Naive B cell (primary cell): Measurements from ENCODE around the gene TRAPPC2L. TPM values are rescaled to one million over a fixed set of nuclear protein-coding genes. Genes with fewer than 3 reads are reported as not detected.
"Not testable (repeated sequence)": the region's sequence is repeated elsewhere in the genome, so short reads cannot be mapped to it uniquely, and the experiment has no call there.

Source experiments
- ATAC-seq, 2 donors: fragments of 150-1000 bp; cut with Tn5 transposase; 2 replicates each; pipeline ENCODE4 v1.10.0; 2021; ENCODE audit warnings: low read depth in 2 of 2, mild to moderate bottlenecking in 2 of 2, moderate library complexity in 2 of 2
- DNase-seq: peaks from one replicate; pipeline ENCODE4 v3.0.0; 2022
- H3K27ac Mint-ChIP-seq, 6 donors: one replicate each; pipeline ENCODE4 v1.8.0; 2020 to 2022; ENCODE audit warnings: mild to moderate bottlenecking in 6 of 6, mixed read lengths in 6 of 6, moderate library complexity in 5 of 6, inconsistent platforms in 2 of 6
- H3K27me3 Mint-ChIP-seq, 3 donors: one replicate each; pipeline ENCODE4 v1.8.0; 2021 to 2022; ENCODE audit warnings: mixed read lengths in 3 of 3, mild to moderate bottlenecking in 1 of 3
- H3K36me3 Mint-ChIP-seq, 2 donors: one replicate each; pipeline ENCODE4 v1.8.0; 2020 to 2022; ENCODE audit warnings: mixed read lengths in 2 of 2, inconsistent platforms in 1 of 2, mild to moderate bottlenecking in 1 of 2
- H3K4me1 Mint-ChIP-seq, 3 donors: one replicate each; pipeline ENCODE4 v1.8.0; 2020 to 2022; ENCODE audit warnings: mixed read lengths in 3 of 3, inconsistent platforms in 1 of 3, mild to moderate bottlenecking in 1 of 3, moderate library complexity in 1 of 3
- H3K4me3 Mint-ChIP-seq, 8 donors: one replicate each; pipeline ENCODE4 v1.8.0; 2020 to 2022; ENCODE audit warnings: mild to moderate bottlenecking in 8 of 8, mixed read lengths in 8 of 8, moderate library complexity in 8 of 8, inconsistent platforms in 2 of 8
- H3K9me3 Mint-ChIP-seq, 7 donors: one replicate each; pipeline ENCODE4 v1.8.0; 2020 to 2022; ENCODE audit warnings: mixed read lengths in 7 of 7, mild to moderate bottlenecking in 5 of 7, inconsistent platforms in 2 of 7, moderate library complexity in 1 of 7
- polyA plus RNA-seq, 6 donors: library from polyadenylated mRNA; unstranded; fragments of 300-500 nt; fragmentation: Illumina TruSeq; gene quantifications; one replicate each; pipeline ENCODE4 v1.2.3, GENCODE V29; 2021; ENCODE audit warnings: low read depth in 6 of 6

TRAPPC2L gene
- polyA plus RNA-seq, 6 donors from 2014 or later: 87.3 to 100 (median 90.9) TPM

GRCh38 chr16:88813269-88814143 is 43.4 kb upstream of the TRAPPC2L start:
- Mint-ChIP-seq H3K4me3 (peak overlapping the region in 4 of 8 donors; percentile 2 to 82 (median 66)), H3K36me3 (no peaks in the 10 kb centered on the region), H3K9me3 (no peaks in the 10 kb centered on the region), H3K4me1 (peaks cover 12 to 35% (median 14%) of the 10 kb centered on the region in 3 donors), H3K27ac (no peak overlapping the region), H3K27me3 (no peaks in the 10 kb centered on the region)
- DNase-seq (no peak), ATAC-seq (no peak)

DNA sequence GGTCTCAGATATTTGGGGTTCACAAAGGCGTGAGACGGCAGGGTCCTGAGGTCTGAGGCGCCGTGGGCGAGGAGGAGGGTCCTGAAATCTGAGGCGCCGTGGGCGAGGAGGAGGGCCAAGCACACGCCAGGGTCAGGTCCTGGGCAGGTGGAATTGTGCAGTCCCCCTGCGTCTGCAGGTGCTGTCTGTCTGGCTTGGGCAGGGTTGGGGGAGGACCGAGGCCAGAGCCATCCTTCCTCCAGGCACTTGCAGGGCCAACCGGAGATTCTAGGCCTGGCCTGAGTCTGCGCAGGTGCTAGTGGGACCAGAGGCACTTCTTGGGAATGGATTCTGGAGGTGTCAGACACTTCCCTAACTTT is 42.8 kb upstream of the TRAPPC2L start:
- no peak for DNase-seq
- Mint-ChIP-seq H3K27ac (no peak overlapping the region), H3K4me3 (peak overlapping the region in 2 of 8 donors; percentile 56 to 82), H3K36me3 (no peaks in the 10 kb centered on the region), H3K27me3 (no peaks in the 10 kb centered on the region), H3K9me3 (no peaks in the 10 kb centered on the region), H3K4me1 (peaks cover 12 to 34% (median 14%) of the 10 kb centered on the region in 3 donors)
- no peak for ATAC-seq

DNA sequence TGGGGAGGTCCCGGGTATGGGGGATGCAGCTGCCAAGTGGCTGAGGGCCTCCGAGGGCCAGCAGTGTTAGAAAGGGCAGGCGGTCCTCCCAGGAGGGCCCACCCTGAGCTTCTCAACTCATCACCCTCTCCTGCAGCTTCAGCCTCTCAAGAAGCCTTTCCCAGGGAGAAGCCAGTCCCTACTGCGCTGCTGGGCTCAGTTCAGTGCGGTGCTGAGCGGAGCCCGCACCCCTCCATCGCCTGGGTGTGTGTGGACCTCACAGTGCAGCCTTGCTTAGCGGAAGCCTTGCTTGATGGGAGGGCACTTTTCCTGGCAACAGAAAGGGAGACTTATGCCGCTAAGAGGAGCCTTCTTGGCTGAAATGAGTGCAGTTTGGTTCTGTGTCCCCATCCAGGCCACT is 41.7 kb upstream of the TRAPPC2L start:
- H3K4me1 Mint-ChIP-seq: peaks cover 8 to 23% (median 11%) of the 10 kb centered on the region in 3 donors
- H3K9me3 Mint-ChIP-seq: no peaks in the 10 kb centered on the region
- DNase-seq: no peak
- no peaks in the 10 kb centered on the region for H3K36me3 Mint-ChIP-seq
- no peak overlapping the region for H3K4me3 Mint-ChIP-seq
- no peak overlapping the region for H3K27ac Mint-ChIP-seq
- ATAC-seq: no peak
- H3K27me3 Mint-ChIP-seq: no peaks in the 10 kb centered on the region

DNA sequence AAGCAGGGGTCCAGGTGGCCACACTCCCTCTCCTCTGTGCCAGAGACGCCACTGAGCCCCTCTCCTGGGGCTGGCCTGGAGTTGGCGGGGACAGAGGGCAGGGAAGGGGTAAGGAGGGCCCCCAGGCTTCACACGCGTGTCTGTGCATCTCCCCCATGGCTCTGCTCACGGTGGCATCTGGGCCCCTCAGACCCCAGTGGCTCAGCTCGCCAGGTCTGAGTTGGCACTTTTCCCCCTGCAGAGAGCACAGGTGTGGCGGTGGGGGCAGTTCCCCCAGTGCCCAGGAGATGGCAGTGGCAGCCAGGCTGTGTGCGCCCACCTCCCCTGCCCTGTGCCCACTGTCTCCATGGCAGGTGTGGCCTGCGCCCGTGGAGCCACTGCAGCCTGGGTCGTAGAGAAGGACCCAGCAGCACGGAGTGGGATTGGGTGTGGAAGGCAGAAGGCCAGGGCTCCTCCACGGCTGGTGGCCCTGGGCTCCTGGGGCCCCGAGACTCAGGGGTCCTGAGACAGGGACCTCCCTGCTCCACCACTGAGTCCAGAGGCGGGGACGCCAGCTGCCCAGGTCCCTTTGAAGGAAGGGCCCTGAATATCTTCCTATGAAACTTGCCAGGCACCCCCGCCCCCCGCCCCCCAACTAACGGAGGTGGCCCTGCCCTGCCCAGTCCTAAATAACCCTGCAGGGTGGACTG is 40.9 kb upstream of the TRAPPC2L start:
- no peaks in the 10 kb centered on the region for H3K27me3 Mint-ChIP-seq
- ATAC-seq (peak; percentile 13 to 20), DNase-seq (peak; percentile 70)
- H3K9me3 Mint-ChIP-seq: no peaks in the 10 kb centered on the region
- H3K4me3 Mint-ChIP-seq: peak overlapping the region in 1 of 8 donors; percentile 35
- no peak overlapping the region for H3K27ac Mint-ChIP-seq
- peaks cover 2 to 15% (median 7%) of the 10 kb centered on the region in 3 donors for H3K4me1 Mint-ChIP-seq
- no peaks in the 10 kb centered on the region for H3K36me3 Mint-ChIP-seq

DNA sequence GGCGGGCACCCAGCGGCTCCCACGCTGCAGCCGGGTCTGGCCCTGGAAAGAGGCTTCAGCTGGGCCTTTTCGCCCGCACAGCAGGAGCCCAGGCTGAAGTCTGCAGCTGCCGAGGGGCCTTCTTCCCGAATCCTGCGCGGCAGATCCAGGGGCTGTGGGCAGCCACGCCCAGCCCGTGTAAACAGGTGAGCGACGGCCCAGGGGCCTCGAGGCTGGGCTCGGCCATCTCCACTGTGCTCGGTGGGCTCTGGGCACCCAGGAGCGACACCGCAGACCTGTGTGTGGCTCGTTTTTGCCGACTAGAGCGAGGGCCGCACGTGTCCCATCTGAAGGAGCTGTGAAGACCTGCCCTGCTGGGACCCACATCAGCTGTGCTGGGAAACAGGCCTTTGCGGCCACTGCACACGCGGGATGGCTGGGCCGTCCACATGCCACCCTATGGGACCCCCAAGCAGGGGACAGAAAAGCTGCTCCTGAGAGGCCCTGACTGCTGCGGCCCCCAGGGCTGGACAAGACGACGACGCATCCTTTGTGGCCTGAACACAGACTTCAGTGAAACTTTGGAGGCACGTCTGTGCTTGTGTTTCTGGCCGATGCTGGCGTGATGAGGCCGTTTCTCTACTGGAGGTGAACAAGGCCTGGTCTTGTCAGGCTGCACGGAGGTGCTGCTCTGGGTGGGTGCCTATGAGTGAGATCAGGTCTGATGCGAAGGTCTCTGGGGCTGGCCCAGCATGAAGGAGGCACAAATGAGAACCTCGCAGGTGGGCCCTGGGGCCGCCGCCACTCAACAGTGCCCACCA is 40.0 kb upstream of the TRAPPC2L start:
- DNase-seq (no peak), ATAC-seq (no peak)
- H3K9me3 Mint-ChIP-seq: no peaks in the 10 kb centered on the region
- no peaks in the 10 kb centered on the region for H3K36me3 Mint-ChIP-seq
- H3K4me1 Mint-ChIP-seq: peaks cover under 1 to 8% (median 2%) of the 10 kb centered on the region in 3 donors
- H3K27ac Mint-ChIP-seq: no peak overlapping the region
- peak overlapping the region in 1 of 8 donors; percentile 21 for H3K4me3 Mint-ChIP-seq
- no peaks in the 10 kb centered on the region for H3K27me3 Mint-ChIP-seq

DNA sequence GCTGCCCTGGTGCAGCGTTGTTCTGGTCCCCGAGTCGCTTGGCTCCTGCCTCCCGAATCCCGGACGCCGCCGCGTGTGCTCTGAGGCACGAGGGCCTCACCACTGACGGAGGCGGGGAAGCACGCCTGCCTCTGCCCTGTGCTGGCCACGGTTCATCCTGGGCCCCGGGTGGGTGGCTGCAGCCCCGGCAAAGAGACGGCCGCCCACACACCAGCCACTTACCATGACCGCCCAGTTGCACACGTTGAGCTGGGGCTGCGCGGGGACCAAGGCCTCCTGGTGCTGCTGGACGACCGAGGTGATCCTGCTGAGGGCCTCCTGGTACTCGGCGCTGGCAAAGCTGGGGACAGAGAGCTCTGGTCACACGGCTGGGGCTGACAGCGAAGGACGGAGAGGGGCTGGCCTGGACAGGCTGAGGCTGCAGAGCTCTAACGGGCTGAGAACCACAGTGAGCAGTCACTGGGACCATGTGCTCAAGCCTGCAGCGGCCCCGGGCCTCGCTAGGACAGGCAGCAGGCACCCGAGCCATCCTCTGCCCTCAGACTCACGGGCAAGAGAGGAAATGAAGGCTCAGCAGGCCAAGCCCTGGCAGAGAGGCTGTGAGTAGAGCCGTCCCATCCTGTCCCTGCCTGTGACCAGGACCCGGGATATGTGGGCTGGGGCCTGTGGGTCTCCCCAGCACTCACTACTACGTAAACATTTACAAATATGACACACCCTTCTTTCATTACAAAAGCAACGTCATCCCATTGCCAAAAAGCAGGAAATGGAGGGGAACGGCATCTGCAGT is 38.9 kb upstream of the TRAPPC2L start:
- DNase-seq (no peak), ATAC-seq (no peak)
- Mint-ChIP-seq H3K27ac (no peak overlapping the region), H3K27me3 (no peaks in the 10 kb centered on the region), H3K9me3 (no peaks in the 10 kb centered on the region), H3K4me1 (no peaks in the 10 kb centered on the region), H3K4me3 (no peak overlapping the region), H3K36me3 (no peaks in the 10 kb centered on the region)

- no peaks in the 10 kb centered on the region for H3K4me1 Mint-ChIP-seq
- H3K27me3 Mint-ChIP-seq: no peaks in the 10 kb centered on the region
- H3K36me3 Mint-ChIP-seq: no peaks in the 10 kb centered on the region
- no peak overlapping the region for H3K4me3 Mint-ChIP-seq
- ATAC-seq (no peak), DNase-seq (no peak)
- H3K27ac Mint-ChIP-seq: no peak overlapping the region
- H3K9me3 Mint-ChIP-seq: no peaks in the 10 kb centered on the region
Observed at GRCh38 chr16:88818575-88818874, 38.4 kb upstream of the TRAPPC2L start.

DNA sequence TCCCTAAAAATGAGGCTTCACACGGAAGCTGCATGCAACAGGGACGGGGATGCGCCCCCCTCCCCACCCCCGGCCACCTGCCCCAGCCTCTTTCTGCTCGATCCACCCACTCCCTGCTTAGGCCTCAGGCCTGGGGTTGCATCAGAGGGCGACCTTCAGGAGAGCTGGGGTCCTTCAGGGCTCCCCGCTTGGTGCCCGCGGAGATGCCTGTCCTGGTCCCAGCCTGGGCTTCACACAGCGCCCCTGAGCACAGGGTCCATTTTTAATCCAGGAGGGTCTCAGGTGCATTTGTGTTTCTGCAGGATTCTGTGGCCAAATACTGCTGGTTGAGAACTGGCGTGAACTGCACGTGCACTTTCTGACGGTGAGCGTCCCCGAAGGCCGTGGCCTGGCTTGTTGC is 37.8 kb upstream of the TRAPPC2L start:
- Mint-ChIP-seq H3K4me1 (no peaks in the 10 kb centered on the region), H3K36me3 (no peaks in the 10 kb centered on the region), H3K4me3 (no peak overlapping the region), H3K27me3 (no peaks in the 10 kb centered on the region), H3K9me3 (no peaks in the 10 kb centered on the region), H3K27ac (no peak overlapping the region)
- ATAC-seq: no peak
- no peak for DNase-seq

GRCh38 chr16:88820385-88821025 is 36.4 kb upstream of the TRAPPC2L start:
- no peaks in the 10 kb centered on the region for H3K27me3 Mint-ChIP-seq
- no peaks in the 10 kb centered on the region for H3K9me3 Mint-ChIP-seq
- no peak overlapping the region for H3K4me3 Mint-ChIP-seq
- no peaks in the 10 kb centered on the region for H3K4me1 Mint-ChIP-seq
- H3K27ac Mint-ChIP-seq: no peak overlapping the region
- ATAC-seq (no peak), DNase-seq (no peak)
- no peaks in the 10 kb centered on the region for H3K36me3 Mint-ChIP-seq

GRCh38 chr16:88821168-88821850 is 35.6 kb upstream of the TRAPPC2L start:
- Mint-ChIP-seq H3K9me3 (no peaks in the 10 kb centered on the region), H3K4me3 (no peak overlapping the region), H3K36me3 (no peaks in the 10 kb centered on the region), H3K4me1 (peaks cover 0 to 3% (median 0%) of the 10 kb centered on the region in 3 donors), H3K27ac (no peak overlapping the region), H3K27me3 (no peaks in the 10 kb centered on the region)
- ATAC-seq: no peak
- DNase-seq: no peak

DNA sequence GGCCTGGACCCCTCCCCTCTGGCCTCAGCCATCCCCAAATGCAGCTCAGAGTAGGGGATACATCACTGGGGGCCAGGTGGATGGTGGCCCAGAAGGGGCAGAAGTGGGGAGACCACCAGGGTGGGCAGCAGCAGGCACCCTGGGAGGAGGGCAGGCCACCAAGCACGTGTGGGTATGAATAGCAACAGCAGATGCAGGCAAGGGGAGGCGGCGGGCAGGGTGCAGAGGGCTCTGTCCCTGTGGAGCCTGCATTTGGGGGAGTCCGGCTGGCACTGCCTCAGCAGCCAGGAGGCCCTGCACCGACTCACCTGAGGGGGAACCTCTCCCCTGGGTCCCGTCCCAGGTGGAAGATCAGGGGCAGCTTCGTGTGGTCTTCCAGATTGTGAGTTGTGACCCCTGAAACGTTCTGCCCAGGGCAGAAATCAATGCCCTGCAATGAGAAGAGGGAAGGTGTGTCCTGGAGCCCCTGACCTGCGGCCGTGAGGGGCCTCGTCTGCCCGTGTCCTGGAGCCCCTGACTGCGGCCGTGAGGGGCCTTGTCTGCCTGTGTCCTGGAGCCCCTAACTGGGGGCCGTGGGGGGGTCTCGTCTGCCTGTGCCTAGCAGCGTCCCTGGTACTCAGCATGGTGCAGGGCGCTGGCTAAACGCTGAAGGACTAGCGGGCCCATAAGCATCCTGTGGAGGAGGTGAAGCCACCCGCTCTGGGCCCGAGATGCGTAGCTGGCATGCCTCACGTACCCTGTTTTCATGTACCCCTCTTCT is 34.5 kb upstream of the TRAPPC2L start:
- H3K9me3 Mint-ChIP-seq: no peaks in the 10 kb centered on the region
- no peak overlapping the region for H3K27ac Mint-ChIP-seq
- ATAC-seq: no peak

DNA sequence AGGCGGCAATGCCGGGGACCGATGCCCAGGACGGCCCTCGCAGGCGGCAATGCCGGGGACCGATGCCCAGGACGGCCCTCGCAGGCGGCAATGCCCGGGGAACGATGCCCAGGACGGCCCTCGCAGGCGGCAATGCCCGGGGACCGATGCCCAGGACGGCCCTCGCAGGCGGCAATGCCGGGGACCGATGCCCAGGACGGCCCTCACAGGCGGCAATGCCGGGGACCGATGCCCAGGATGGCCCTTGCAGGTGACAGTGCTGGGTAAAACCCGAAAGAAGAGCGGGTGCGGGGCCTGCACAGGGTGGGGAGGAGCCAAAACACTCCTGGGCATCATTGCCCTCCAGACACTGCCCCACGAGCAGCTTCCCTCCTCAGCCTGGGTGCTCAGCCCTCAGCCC is 33.3 kb upstream of the TRAPPC2L start:
- not testable (repeated sequence) for H3K27me3 Mint-ChIP-seq, H3K36me3 Mint-ChIP-seq, H3K4me1 Mint-ChIP-seq, ATAC-seq, DNase-seq, H3K9me3 Mint-ChIP-seq, H3K4me3 Mint-ChIP-seq, H3K27ac Mint-ChIP-seq

More for the DNA sequence above, 34.5 kb upstream of the TRAPPC2L start:
- Mint-ChIP-seq H3K4me3 (no peak overlapping the region), H3K4me1 (peaks cover 0 to 3% (median 0%) of the 10 kb centered on the region in 3 donors), H3K27me3 (no peaks in the 10 kb centered on the region), H3K36me3 (no peaks in the 10 kb centered on the region)
- no peak for DNase-seq
